ENCODE results near the gene MYCBP. TPM values are rescaled to one million over a fixed set of nuclear protein-coding genes. Genes with fewer than 3 reads are reported as not detected.

MYCBP gene
- total and polyA plus RNA-seq, 2 of the 13 experiments (the other 11 are each of a cell fraction or from before 2014, with no cell fraction given), result 11.4 to 30.4 TPM

DNA sequence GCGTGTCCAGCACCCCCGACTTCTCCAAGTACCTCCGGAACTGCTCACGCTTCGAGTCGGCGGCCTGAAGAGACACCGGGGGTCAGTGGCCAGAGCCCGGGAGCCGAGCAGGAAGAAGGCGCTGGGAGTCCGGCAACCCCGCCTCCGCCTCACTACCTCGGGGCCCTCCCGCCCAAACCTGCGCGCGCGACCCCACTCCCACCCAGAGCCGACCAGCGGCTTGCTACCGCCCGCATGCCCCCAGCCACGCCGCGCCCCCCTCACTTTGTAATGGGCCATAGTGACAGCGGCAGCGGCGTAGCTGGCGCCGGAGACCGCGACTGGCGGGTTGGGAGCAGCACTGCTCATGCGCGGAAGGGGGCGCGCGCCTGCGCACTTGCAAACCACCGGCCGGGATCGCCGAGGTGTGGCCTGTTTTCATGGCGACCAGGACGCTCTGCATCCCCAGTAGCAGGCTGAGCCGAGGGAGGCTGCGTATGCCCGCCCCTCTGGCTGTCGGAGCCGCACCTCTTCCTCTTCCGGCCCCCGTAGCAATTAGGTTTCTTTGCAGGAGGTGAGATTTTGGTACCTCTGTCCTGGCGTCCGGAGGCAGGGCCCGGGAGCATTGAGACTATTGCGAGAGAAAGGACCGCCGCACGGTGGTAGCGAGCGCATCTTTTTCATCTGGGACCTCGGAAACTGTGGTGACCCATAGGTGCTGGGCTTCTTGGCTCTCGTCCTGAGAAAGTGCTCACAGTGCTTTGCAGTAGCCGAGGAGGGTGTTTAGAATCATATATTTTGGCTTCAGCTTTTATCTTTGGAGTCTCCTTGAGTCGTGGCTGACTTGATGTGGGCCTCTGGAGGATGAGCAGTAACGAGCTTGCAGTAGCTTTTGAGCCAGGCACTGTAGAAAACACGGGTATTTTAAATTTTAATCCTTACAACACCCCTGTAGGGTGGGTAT, at the start of gene MYCBP (continued):
- TF ChIP-seq KAT7 (CRISPR knock-in tag; IDR thresholded peaks at IDR 0.05; ENCODE audit: borderline replicate concordance), result peak; percentile 80; the same call in 1 of the 2 replicates
- peak; percentile 87 for TF ChIP-seq PHF20 (CRISPR knock-in tag; IDR thresholded peaks at IDR 0.05)
- no peak for TF ChIP-seq RBAK (CRISPR knock-in tag; IDR thresholded peaks at IDR 0.05)
- TF ChIP-seq POLR2A (IDR thresholded peaks at IDR 0.05; ENCODE audit: insufficient read depth in 1 of 2, low read depth in 2 of 2, low read length in 2 of 2), result peak in 1 of 2 experiments; percentile 54; a peak in 1 of 4 replicates
- no peak for TF ChIP-seq RNF2 (conservative IDR thresholded peaks at IDR 0.05; ENCODE audit: low read depth)
- TF ChIP-seq SIX4 (CRISPR knock-in tag; IDR thresholded peaks at IDR 0.05), result no peak
- no peak for TF ChIP-seq ZNF678 (CRISPR knock-in tag; IDR thresholded peaks at IDR 0.05)
- no peak for TF ChIP-seq ZNF530 (CRISPR knock-in tag; IDR thresholded peaks at IDR 0.05; ENCODE audit: low read depth)
- TF ChIP-seq, protein P1, sequence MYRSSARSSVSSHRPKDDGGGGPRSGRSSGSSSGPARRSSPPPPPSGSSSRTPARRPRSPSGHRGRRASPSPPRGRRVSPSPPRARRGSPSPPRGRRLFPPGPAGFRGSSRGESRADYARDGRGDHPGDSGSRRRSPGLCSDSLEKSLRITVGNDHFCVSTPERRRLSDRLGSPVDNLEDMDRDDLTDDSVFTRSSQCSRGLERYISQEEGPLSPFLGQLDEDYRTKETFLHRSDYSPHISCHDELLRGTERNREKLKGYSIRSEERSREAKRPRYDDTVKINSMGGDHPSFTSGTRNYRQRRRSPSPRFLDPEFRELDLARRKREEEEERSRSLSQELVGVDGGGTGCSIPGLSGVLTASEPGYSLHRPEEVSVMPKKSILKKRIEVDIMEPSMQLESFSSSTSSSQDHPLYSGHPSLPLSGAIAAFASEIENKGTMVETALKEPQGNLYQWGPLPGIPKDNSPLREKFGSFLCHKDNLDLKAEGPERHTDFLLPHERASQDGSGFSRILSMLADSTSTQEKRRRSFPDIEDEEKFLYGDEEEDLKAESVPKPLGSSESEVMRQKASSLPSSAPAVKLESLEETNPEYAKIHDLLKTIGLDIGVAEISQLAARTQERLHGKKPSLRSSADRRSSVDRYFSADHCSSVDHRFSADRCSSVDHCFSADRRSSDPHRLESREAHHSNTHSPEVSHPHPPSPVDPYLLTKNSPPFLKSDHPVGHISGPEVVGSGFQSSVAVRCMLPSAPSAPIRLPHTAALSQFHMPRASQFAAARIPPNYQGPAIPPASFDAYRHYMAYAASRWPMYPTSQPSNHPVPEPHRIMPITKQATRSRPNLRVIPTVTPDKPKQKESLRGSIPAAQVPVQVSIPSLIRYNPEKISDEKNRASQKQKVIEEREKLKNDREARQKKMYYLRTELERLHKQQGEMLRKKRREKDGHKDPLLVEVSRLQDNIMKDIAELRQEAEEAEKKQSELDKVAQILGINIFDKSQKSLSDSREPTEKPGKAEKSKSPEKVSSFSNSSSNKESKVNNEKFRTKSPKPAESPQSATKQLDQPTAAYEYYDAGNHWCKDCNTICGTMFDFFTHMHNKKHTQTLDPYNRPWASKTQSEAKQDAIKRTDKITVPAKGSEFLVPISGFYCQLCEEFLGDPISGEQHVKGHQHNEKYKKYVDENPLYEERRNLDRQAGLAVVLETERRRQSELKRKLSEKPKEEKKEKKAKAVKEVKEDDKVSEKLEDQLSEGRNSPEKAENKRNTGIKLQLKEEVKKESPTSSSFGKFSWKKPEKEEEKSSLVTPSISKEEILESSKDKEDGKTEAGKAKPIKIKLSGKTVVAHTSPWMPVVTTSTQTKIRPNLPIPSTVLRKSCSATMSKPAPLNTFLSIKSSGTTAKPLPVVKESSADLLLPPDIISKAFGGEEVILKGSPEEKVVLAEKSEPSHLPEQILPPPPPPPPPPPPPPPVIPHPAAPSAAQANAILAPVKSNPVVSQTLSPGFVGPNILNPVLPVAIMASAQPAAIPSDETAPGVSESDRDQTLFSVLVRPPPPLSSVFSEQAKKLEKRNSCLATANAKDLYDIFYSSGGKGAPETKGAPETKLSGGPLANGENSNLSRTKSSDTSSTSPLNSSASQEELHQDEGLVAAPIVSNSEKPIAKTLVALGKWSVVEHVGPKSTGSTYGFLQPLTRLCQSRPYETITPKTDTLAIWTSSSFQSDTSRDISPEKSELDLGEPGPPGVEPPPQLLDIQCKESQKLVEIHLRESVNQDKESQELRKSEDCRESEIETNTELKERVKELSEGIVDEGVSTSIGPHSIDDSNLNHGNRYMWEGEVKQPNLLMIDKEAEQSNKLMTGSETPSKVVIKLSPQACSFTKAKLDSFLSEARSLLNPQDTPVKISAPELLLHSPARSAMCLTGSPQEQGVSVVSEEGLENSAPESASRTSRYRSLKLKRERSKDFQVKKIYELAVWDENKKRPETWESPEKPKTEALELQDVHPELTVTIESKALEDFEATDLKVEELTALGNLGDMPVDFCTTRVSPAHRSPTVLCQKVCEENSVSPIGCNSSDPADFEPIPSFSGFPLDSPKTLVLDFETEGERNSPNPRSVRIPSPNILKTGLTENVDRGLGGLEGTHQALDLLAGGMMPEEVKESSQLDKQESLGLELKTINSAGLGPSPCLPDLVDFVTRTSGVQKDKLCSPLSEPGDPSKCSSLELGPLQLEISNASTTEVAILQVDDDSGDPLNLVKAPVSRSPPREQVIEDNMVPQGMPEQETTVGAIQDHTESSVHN (CRISPR knock-in tag; IDR thresholded peaks at IDR 0.05), result no peak
- no peak for TF ChIP-seq ZNF660 (CRISPR knock-in tag; IDR thresholded peaks at IDR 0.05; ENCODE audit: borderline replicate concordance, low read depth)
- TF ChIP-seq GATA4 (IDR thresholded peaks at IDR 0.05; ENCODE audit: borderline replicate concordance, low read depth), result no peak
- no peak; the same call in 1 of the 2 replicates for TF ChIP-seq RAD21 (CRISPR knock-in tag; IDR thresholded peaks at IDR 0.05)
- TF ChIP-seq KDM5A (IDR thresholded peaks at IDR 0.05; ENCODE audit: borderline replicate concordance, low read length), result peak; percentile 68
- no peak for TF ChIP-seq TCF7L2 (IDR thresholded peaks at IDR 0.05; ENCODE audit: low read depth, low read length)
- TF ChIP-seq PBX3 (CRISPR knock-in tag; IDR thresholded peaks at IDR 0.05; ENCODE audit: borderline replicate concordance), result no peak
- TF ChIP-seq ZNF616 (CRISPR knock-in tag; IDR thresholded peaks at IDR 0.05; ENCODE audit: low read depth), result peak; percentile 26; the same call in 1 of the 2 replicates
- TF ChIP-seq TSC22D2 (CRISPR knock-in tag; IDR thresholded peaks at IDR 0.05; ENCODE audit: borderline replicate concordance), result no peak
- TF ChIP-seq, protein P2, sequence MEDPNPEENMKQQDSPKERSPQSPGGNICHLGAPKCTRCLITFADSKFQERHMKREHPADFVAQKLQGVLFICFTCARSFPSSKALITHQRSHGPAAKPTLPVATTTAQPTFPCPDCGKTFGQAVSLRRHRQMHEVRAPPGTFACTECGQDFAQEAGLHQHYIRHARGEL (CRISPR knock-in tag; IDR thresholded peaks at IDR 0.05), result 0 out of 2 replicates have a peak, but pooled peaks have one; percentile 31
- no peak for TF ChIP-seq KDM3A (CRISPR knock-in tag; IDR thresholded peaks at IDR 0.05; ENCODE audit: low read depth)

All from HepG2 (cell line).